ENCODE measurements around the gene OLA1. TPM values are rescaled to one million over a fixed set of nuclear protein-coding genes. Genes with fewer than 3 reads are reported as not detected.

Gene OLA1
- polyA plus RNA-seq, 1 donor from 2014 or later = 134 TPM

DNA sequence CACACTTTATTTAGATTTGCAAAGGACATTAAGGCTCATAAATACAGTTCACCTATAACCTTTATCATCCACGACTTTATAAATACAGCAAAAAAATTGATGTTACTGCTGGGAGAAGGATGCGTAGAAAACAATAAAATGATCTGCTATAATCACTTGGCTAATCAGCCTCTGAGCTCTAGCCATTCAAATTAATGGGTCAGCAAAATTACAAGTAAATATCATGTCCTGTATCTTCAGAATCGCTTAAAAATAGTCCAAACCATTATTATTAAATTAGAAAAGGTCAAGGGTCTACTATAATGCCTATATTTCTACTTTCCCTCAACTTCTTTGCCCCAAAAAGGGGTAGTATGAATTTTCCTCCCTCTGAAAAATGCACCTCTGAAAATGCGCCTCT is 40.3 kb downstream of the OLA1 start:
- no peaks in the 10 kb centered on the region for H3K36me3 ChIP-seq (ENCODE audit: insufficient read depth, low read length)
- H3K9me2 ChIP-seq (ENCODE audit: insufficient read depth, low read length) = no peaks in the 10 kb centered on the region
- H3K9ac ChIP-seq (ENCODE audit: low read length) = no peak overlapping the region
- H3K4me3 ChIP-seq (ENCODE audit: low read length) = no peak overlapping the region
- H4K20me1 ChIP-seq (ENCODE audit: insufficient read depth) = no peaks in the 10 kb centered on the region
- no peaks in the 10 kb centered on the region for H3F3A ChIP-seq (ENCODE audit: insufficient read depth, low read length, poor library complexity, severe bottlenecking)
- peaks cover 5% of the 10 kb centered on the region for H3K79me2 ChIP-seq (replicated peaks; ENCODE audit: insufficient read depth, low read length)
- H3K27ac ChIP-seq (ENCODE audit: low read length) = no peak overlapping the region
- no peak overlapping the region for H3K4me2 ChIP-seq (ENCODE audit: low read length)
- H2AFZ ChIP-seq (ENCODE audit: low read depth, low read length) = no peak overlapping the region
- H3K27me3 ChIP-seq (ENCODE audit: insufficient read depth, low read depth, low read length) = no peaks in the 10 kb centered on the region
- TF ChIP-seq, protein P1, sequence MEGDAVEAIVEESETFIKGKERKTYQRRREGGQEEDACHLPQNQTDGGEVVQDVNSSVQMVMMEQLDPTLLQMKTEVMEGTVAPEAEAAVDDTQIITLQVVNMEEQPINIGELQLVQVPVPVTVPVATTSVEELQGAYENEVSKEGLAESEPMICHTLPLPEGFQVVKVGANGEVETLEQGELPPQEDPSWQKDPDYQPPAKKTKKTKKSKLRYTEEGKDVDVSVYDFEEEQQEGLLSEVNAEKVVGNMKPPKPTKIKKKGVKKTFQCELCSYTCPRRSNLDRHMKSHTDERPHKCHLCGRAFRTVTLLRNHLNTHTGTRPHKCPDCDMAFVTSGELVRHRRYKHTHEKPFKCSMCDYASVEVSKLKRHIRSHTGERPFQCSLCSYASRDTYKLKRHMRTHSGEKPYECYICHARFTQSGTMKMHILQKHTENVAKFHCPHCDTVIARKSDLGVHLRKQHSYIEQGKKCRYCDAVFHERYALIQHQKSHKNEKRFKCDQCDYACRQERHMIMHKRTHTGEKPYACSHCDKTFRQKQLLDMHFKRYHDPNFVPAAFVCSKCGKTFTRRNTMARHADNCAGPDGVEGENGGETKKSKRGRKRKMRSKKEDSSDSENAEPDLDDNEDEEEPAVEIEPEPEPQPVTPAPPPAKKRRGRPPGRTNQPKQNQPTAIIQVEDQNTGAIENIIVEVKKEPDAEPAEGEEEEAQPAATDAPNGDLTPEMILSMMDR (IDR thresholded peaks at IDR 0.05; ENCODE audit: poor library complexity, severe bottlenecking) = no peak
- TF ChIP-seq, protein P2, sequence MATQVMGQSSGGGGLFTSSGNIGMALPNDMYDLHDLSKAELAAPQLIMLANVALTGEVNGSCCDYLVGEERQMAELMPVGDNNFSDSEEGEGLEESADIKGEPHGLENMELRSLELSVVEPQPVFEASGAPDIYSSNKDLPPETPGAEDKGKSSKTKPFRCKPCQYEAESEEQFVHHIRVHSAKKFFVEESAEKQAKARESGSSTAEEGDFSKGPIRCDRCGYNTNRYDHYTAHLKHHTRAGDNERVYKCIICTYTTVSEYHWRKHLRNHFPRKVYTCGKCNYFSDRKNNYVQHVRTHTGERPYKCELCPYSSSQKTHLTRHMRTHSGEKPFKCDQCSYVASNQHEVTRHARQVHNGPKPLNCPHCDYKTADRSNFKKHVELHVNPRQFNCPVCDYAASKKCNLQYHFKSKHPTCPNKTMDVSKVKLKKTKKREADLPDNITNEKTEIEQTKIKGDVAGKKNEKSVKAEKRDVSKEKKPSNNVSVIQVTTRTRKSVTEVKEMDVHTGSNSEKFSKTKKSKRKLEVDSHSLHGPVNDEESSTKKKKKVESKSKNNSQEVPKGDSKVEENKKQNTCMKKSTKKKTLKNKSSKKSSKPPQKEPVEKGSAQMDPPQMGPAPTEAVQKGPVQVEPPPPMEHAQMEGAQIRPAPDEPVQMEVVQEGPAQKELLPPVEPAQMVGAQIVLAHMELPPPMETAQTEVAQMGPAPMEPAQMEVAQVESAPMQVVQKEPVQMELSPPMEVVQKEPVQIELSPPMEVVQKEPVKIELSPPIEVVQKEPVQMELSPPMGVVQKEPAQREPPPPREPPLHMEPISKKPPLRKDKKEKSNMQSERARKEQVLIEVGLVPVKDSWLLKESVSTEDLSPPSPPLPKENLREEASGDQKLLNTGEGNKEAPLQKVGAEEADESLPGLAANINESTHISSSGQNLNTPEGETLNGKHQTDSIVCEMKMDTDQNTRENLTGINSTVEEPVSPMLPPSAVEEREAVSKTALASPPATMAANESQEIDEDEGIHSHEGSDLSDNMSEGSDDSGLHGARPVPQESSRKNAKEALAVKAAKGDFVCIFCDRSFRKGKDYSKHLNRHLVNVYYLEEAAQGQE (IDR thresholded peaks at IDR 0.05; ENCODE audit: borderline replicate concordance) = no peak
- TF ChIP-seq MXI1 (conservative IDR thresholded peaks at IDR 0.05; ENCODE audit: poor library complexity, severe bottlenecking) (no peak), SMC3 (conservative IDR thresholded peaks at IDR 0.05; ENCODE audit: poor library complexity) (no peak), TAF1 (IDR thresholded peaks at IDR 0.05; ENCODE audit: low read depth) (no peak), RAD21 (conservative IDR thresholded peaks at IDR 0.05) (no peak), EZH2 (IDR thresholded peaks at IDR 0.05; ENCODE audit: borderline replicate concordance, insufficient read depth, low read length, poor library complexity, severe bottlenecking) (no peak), EP300 (conservative IDR thresholded peaks at IDR 0.05; ENCODE audit: poor library complexity, severe bottlenecking) (no peak), POLR2AphosphoS5 (IDR thresholded peaks at IDR 0.05) (no peak)
- no peaks in the 10 kb centered on the region for H3K9me3 ChIP-seq (ENCODE audit: low read length)

DNA sequence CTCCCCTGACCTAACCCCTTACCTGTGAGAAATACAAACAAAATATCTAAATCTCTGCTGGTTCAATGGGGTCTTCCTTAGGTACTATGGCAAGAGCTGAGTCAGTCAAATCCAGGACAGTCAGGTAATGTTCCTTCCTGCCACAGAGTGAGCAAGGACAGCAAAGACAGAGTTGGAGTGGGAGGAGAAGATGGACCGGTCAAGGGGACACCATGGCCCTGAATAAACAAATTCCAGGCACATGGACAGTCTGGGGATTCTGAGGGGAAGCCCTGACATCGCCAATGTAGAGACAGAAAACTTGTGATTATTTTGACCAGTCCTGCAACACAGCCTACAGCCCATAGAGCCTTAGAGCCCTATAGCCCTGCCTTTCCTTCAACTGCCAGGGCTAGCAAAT is 42.8 kb downstream of the OLA1 start:
- Histone ChIP-seq H3K4me3 (ENCODE audit: low read length) (no peak overlapping the region), H3K79me2 (replicated peaks; ENCODE audit: insufficient read depth, low read length) (peaks cover 10% of the 10 kb centered on the region), H3K9me2 (ENCODE audit: insufficient read depth, low read length) (no peaks in the 10 kb centered on the region), H2AFZ (ENCODE audit: low read depth, low read length) (no peak overlapping the region), H3K4me2 (ENCODE audit: low read length) (no peak overlapping the region), H3F3A (ENCODE audit: insufficient read depth, low read length, poor library complexity, severe bottlenecking) (no peaks in the 10 kb centered on the region), H4K20me1 (ENCODE audit: insufficient read depth) (no peaks in the 10 kb centered on the region), H3K36me3 (ENCODE audit: insufficient read depth, low read length) (no peaks in the 10 kb centered on the region), H3K27me3 (ENCODE audit: insufficient read depth, low read depth, low read length) (no peaks in the 10 kb centered on the region), H3K9me3 (ENCODE audit: low read length) (no peaks in the 10 kb centered on the region), H3K27ac (ENCODE audit: low read length) (no peak overlapping the region), H3K9ac (ENCODE audit: low read length) (no peak overlapping the region)
- no peak for TF ChIP-seq MXI1 (conservative IDR thresholded peaks at IDR 0.05; ENCODE audit: poor library complexity, severe bottlenecking)
- no peak for TF ChIP-seq POLR2AphosphoS5 (IDR thresholded peaks at IDR 0.05)
- TF ChIP-seq EP300 (conservative IDR thresholded peaks at IDR 0.05; ENCODE audit: poor library complexity, severe bottlenecking) = no peak
- TF ChIP-seq EZH2 (IDR thresholded peaks at IDR 0.05; ENCODE audit: borderline replicate concordance, insufficient read depth, low read length, poor library complexity, severe bottlenecking) = no peak
- no peak for TF ChIP-seq RAD21 (conservative IDR thresholded peaks at IDR 0.05)
- TF ChIP-seq, protein P2 (IDR thresholded peaks at IDR 0.05; ENCODE audit: borderline replicate concordance) = no peak
- TF ChIP-seq SMC3 (conservative IDR thresholded peaks at IDR 0.05; ENCODE audit: poor library complexity) = no peak
- TF ChIP-seq, protein P1 (IDR thresholded peaks at IDR 0.05; ENCODE audit: poor library complexity, severe bottlenecking) = no peak
- no peak for TF ChIP-seq TAF1 (IDR thresholded peaks at IDR 0.05; ENCODE audit: low read depth)
